AG09319 (cell line): Measurements from ENCODE around the gene RABGAP1L.

Experiments
- DNase-seq: peaks from one replicate; pipeline ENCODE4 v3.0.0-alpha.2; 2010; ENCODE audit warnings: low read depth; ENCODE audit errors: extremely low read depth
- TF ChIP-seq, protein P1 (sequence below): IDR thresholded peaks from 2 replicates; pipeline ENCODE4 v1.5.1; 2011; ENCODE audit warnings: low read depth, mild to moderate bottlenecking, inconsistent platforms, low read length, moderate library complexity

Gene RABGAP1L

DNA sequence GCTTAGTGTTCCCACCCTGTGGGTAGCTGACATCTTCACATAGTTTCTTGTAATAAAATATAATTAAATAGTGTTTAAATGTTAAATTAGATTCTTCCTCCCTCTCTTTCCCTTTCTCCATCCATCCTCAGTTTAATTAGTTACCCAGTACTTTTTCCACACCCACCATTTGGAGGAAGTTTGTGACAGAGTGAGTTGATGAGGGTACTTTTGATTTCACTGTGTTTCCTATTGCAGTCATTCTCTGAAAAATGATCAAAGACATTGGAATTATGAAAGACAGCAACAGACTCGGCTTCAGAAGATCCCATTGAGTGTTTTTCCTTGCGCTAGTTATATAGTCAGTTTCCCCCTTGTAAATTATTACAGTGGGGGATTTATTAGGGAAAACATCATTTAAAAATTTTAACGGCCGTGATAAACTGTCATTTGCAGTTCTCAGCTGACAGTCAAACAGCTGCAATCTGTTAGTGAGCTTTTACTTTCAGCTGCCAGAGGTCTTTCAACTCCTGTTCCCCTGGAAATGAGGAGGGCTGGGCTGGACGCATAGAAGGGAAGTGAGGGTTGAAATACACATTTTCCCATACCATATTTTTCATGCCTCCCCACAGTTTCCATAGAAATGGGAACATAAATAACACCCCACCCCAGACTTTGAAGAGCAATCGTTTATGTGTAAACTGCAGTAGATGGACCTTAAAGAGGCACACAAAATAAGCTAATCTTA is 779.1 kb downstream of the RABGAP1L start:
- DNase-seq = no peak
- TF ChIP-seq, protein P1, sequence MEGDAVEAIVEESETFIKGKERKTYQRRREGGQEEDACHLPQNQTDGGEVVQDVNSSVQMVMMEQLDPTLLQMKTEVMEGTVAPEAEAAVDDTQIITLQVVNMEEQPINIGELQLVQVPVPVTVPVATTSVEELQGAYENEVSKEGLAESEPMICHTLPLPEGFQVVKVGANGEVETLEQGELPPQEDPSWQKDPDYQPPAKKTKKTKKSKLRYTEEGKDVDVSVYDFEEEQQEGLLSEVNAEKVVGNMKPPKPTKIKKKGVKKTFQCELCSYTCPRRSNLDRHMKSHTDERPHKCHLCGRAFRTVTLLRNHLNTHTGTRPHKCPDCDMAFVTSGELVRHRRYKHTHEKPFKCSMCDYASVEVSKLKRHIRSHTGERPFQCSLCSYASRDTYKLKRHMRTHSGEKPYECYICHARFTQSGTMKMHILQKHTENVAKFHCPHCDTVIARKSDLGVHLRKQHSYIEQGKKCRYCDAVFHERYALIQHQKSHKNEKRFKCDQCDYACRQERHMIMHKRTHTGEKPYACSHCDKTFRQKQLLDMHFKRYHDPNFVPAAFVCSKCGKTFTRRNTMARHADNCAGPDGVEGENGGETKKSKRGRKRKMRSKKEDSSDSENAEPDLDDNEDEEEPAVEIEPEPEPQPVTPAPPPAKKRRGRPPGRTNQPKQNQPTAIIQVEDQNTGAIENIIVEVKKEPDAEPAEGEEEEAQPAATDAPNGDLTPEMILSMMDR = no peak

DNA sequence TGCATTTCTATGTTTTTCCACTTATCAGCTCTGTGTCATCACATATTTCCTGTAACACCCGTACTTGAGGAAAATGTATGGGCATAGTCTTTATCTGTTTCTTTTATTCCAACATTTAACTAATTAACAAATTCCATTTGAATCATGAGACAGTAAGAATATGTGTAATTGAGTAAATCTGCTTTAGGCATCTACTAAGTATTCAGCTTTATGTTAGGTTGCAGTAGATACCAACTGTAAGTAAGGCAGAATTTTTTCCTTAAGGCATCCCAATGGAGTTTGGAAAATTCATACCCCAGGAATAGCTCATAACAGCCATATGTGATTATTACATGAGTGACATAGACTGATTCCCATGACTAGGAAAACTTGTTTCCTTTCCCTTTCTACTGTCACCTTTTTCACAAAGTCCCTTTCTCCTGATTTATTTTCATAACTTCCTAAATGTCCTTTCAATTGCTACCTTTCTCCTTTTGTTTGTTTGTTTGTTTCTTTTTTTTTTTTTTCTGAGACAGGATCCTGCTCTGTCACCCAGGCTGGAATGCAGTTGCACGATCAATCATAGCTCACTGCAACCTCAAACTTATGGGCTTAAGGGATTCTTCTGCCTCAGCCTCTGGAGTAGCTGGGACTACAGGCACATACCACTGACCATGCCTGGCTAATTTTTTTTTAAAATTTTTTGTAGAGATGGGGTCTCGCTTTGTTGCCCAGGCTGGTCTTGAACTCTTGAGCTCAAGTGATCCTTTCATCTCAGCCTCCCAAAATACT is 780.6 kb downstream of the RABGAP1L start:
- DNase-seq = no peak
- TF ChIP-seq, protein P1 = no peak

DNA sequence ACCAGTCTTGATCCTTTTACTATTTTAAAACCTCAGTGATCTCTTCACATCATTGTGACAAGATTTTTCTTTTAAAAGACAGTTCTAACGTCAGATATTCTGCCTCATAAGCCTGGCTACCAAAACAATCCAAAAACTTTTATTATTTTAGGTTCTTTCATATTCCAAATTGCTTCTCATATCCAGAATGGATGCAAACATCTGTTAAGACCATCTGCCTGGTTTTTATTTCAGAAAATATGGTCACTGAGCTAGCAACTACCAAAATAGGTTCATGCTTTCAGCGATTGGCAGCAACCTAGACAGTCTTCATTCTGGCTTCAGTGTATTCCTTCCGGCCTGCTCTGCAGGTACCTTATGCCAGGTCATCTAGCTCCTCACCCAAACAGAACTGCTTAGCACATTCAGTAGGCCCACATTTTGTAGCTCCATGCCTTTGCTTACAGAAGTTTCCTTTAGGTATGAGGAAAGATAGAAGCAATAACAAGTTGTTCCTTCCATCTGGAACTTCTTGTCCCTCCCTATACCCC is 781.4 kb downstream of the RABGAP1L start:
- DNase-seq = no peak

DNA sequence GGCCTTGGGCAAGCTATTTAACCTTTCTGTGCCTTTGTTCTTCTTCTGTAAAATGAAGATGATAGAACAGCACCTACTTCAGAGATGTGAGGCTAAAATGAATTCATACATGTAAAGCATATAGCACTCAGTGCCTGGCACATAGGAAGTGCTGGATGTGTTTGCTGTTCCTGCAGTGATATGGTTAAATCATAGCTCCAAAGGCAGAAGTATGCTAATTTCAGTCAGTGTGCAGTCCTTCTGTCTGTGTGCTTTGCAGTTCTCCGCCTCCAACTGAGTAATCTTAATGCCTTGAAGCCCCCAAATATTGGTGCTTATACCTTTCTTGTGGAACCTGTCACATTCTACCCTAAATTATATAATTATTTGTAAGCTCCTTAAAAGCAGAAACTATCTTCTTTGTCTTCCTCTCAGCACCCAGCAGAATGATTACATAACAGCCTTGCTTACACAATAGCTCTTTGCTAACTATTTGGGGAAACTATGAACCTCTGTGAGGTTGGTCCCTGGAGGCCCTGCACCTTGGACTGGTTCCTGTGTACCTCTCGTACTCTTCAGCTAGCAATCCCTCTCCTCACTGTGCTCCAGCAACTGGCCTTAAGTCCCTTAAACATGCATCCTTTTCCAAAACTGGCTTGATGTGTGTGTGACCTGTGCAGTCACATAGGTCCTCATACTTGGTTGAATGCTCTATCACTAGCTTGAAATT is 783.4 kb downstream of the RABGAP1L start:
- TF ChIP-seq, protein P1 = no peak
- no peak for DNase-seq

More for the DNA sequence above, 781.4 kb downstream of the RABGAP1L start:
- TF ChIP-seq, protein P1 = no peak

DNA sequence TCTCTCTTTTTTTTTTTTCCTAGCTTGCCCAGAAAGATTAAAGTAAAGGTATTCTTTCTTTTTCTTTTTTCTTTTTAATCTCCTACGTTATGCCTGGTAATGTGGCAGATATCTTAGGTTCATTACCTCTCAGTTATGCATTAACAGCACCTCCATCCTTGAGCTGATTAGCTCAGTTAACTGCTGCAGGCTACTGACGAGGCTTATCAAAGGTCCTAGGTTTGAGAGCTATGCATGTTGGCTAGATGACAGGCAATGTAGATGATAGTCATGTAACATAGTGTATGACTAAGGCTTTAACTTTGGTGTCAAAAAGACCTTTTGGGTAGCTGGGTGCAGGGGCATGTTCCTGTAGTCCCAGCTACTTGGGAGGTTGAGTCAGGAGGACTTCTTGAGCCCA is 786.7 kb downstream of the RABGAP1L start:
- no peak for DNase-seq
- TF ChIP-seq, protein P1 = no peak

DNA sequence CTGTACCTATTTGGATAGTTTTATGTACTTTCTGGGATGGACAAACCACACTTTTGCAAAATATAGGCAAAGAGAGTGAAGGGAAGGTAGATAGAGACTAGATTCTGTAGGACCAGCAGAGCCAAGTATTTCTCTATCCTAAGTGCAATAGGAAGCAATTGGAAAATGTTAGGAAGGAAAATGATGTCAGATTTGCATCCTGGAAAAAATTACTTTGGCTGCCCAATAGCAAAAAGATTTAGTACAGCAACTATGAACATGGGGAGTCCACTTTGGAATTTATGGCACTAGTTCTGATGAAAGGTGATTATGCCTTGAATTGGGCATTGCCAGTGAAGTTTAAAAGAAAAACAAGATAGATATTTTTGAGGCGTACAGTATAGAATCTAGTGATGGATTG is 789.7 kb downstream of the RABGAP1L start:
- TF ChIP-seq, protein P1 = no peak
- DNase-seq = no peak

DNA sequence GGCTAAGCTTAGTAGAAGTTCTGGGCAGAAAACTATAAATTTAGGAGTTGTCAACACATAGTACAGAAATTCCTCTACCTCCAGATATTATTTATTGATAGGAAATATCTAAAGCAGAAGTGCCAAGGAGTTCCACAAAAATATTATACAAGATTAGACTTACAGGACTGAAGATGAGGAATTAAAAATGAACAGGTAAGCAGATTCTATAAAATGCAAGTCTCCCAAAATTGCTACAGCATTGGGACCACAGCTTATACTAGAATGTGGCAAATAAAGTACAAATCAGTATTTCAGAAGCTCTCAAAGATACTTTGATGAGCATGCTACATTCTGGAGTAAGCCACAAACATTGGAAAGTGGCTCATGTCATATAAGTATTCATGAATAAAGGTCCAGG is 790.3 kb downstream of the RABGAP1L start:
- DNase-seq = no peak
- TF ChIP-seq, protein P1 = no peak
